Vagina (tissue), 2 donors: ENCODE measurements around the gene CLPTM1L.
"Not testable (repeated sequence)": the region's sequence is repeated elsewhere in the genome, so short reads cannot be mapped to it uniquely, and the experiment has no call there.

ENCODE experiments used
- CTCF ChIP-seq, 3 experiments: fragments of 450-650 bp in 2 of 3; fragments of 200-600 bp in 1 of 3; sonication (generic) in 1 of 3; IDR thresholded peaks; one replicate each; pipeline ENCODE4 v1.5.1; 2017 to 2019; ENCODE audit warnings: antibody characterized with exemption in 3 of 3, mild to moderate bottlenecking in 2 of 3, moderate library complexity in 2 of 3
- POLR2AphosphoS5 ChIP-seq, 2 donors: sonication (generic); formaldehyde crosslinking; IDR thresholded peaks; one replicate each; pipeline ENCODE4 v1.9.0; 2017; ENCODE audit warnings: antibody characterized with exemption in 2 of 2, mild to moderate bottlenecking in 2 of 2, low read depth in 1 of 2; ENCODE audit not compliant: insufficient read depth in 1 of 2

GRCh38 chr5:1339139-1339817 is 5.6 kb downstream of the CLPTM1L start:
- not testable (repeated sequence) for TF ChIP-seq CTCF (IDR thresholded peaks at IDR 0.05); POLR2AphosphoS5 (IDR thresholded peaks at IDR 0.05; ENCODE audit: insufficient read depth in 1 of 2, low read depth in 1 of 2)
